Measurements from ENCODE around the gene ZNF84. TPM values are rescaled to one million over a fixed set of nuclear protein-coding genes. Genes with fewer than 3 reads are reported as not detected.

Gene ZNF84
- total RNA-seq, 2 experiments from 2014 or later = 26.9 to 37.9 TPM

- H3K9me2 ChIP-seq (ENCODE audit: insufficient read depth, low read length) = no peaks in the 10 kb centered on the region
- H3K4me1 ChIP-seq (ENCODE audit: insufficient read depth, low read length, poor library complexity, severe bottlenecking) = no peaks in the 10 kb centered on the region
- ChIA-PET CTCF (ENCODE audit: unreplicated experiment) (no interaction called here), POLR2A (interaction anchor here (0.6 to 0.9 kb wide), 2 partner anchors 19 to 76 kb away, joined by 4 read pairs; no protein-coding TSS in a partner anchor)
- no peak overlapping the region for H3K4me3 ChIP-seq (ENCODE audit: low read depth, low read length, poor library complexity, severe bottlenecking)
- TF ChIP-seq EZH2phosphoT487 (IDR thresholded peaks at IDR 0.05; ENCODE audit: borderline replicate concordance, low read depth, low read length) = no peak
- no peak for TF ChIP-seq CTCF (conservative IDR thresholded peaks at IDR 0.05; ENCODE audit: low read length)
- intact Hi-C loops (cut with micrococcal nuclease; ENCODE audit: unreplicated experiment) = no loop called here
- no TSS peak for BruUV-seq (replicated peaks)
- no peak for DNase-seq (ENCODE audit: low spot score)
- H3K27ac ChIP-seq (ENCODE audit: low read depth, low read length, poor library complexity, severe bottlenecking) = no peak overlapping the region
- H3K36me3 ChIP-seq (ENCODE audit: insufficient read depth, low read length) = peaks cover 87% of the 10 kb centered on the region
- H3K79me2 ChIP-seq (ENCODE audit: insufficient read depth, low read depth, low read length) = no peaks in the 10 kb centered on the region
- peaks cover 45% of the 10 kb centered on the region; the same call in 1 of the 2 replicates for H3K9me3 ChIP-seq (ENCODE audit: low read length)
- no peak overlapping the region for H3K4me2 ChIP-seq (ENCODE audit: low read length)
- H2AFZ ChIP-seq (ENCODE audit: low read length) = no peak overlapping the region
- no peaks in the 10 kb centered on the region for H4K20me1 ChIP-seq (ENCODE audit: insufficient read depth, low read length)
Measured at GRCh38 chr12:133010657-133011297, 26.5 kb upstream of the ZNF84 start.

- H3K9me2 ChIP-seq (ENCODE audit: insufficient read depth, low read length) = no peaks in the 10 kb centered on the region
- CTCF ChIA-PET (ENCODE audit: unreplicated experiment) = no interaction called here
- POLR2A ChIA-PET = no interaction called here
- H3K9me3 ChIP-seq (ENCODE audit: low read length) = no peaks in the 10 kb centered on the region
- TF ChIP-seq EZH2phosphoT487 (IDR thresholded peaks at IDR 0.05; ENCODE audit: borderline replicate concordance, low read depth, low read length) (no peak), CTCF (conservative IDR thresholded peaks at IDR 0.05; ENCODE audit: low read length) (no peak)
- H3K79me2 ChIP-seq (ENCODE audit: insufficient read depth, low read depth, low read length) = no peaks in the 10 kb centered on the region
- intact Hi-C loops (cut with micrococcal nuclease; ENCODE audit: unreplicated experiment) = no loop called here
- DNase-seq (ENCODE audit: low spot score) = no peak
- H2AFZ ChIP-seq (ENCODE audit: low read length) = no peak overlapping the region
- no peak overlapping the region for H3K4me3 ChIP-seq (ENCODE audit: low read depth, low read length, poor library complexity, severe bottlenecking)
- H3K4me2 ChIP-seq (ENCODE audit: low read length) = no peak overlapping the region
- no peak overlapping the region for H3K27ac ChIP-seq (ENCODE audit: low read depth, low read length, poor library complexity, severe bottlenecking)
- H3K36me3 ChIP-seq (ENCODE audit: insufficient read depth, low read length) = no peaks in the 10 kb centered on the region
- no TSS peak for BruUV-seq (replicated peaks)
- H3K4me1 ChIP-seq (ENCODE audit: insufficient read depth, low read length, poor library complexity, severe bottlenecking) = no peaks in the 10 kb centered on the region
- no peaks in the 10 kb centered on the region for H4K20me1 ChIP-seq (ENCODE audit: insufficient read depth, low read length)
Measured at GRCh38 chr12:133023566-133023965, 13.7 kb upstream of the ZNF84 start.

- intact Hi-C loops (cut with micrococcal nuclease; ENCODE audit: unreplicated experiment) = no loop called here
Measured at GRCh38 chr12:133026996-133027395, 10.3 kb upstream of the ZNF84 start.

More at GRCh38 chr12:133026996-133027395, 10.3 kb upstream of the ZNF84 start:
- DNase-seq (ENCODE audit: low spot score) = no peak
- ChIA-PET POLR2A (interaction anchor here (0.5 kb wide), 1 partner anchor 125 kb away, joined by 3 read pairs; no protein-coding TSS in a partner anchor), CTCF (ENCODE audit: unreplicated experiment) (no interaction called here)
- no peak overlapping the region for H3K4me2 ChIP-seq (ENCODE audit: low read length)
- no peaks in the 10 kb centered on the region for H4K20me1 ChIP-seq (ENCODE audit: insufficient read depth, low read length)
- H3K4me3 ChIP-seq (ENCODE audit: low read depth, low read length, poor library complexity, severe bottlenecking) = no peak overlapping the region
- BruUV-seq (replicated peaks) = no TSS peak
- no peaks in the 10 kb centered on the region for H3K4me1 ChIP-seq (ENCODE audit: insufficient read depth, low read length, poor library complexity, severe bottlenecking)
- H2AFZ ChIP-seq (ENCODE audit: low read length) = no peak overlapping the region
- no peaks in the 10 kb centered on the region for H3K79me2 ChIP-seq (ENCODE audit: insufficient read depth, low read depth, low read length)
- H3K36me3 ChIP-seq (ENCODE audit: insufficient read depth, low read length) = no peaks in the 10 kb centered on the region
- H3K27ac ChIP-seq (ENCODE audit: low read depth, low read length, poor library complexity, severe bottlenecking) = no peak overlapping the region
- H3K9me2 ChIP-seq (ENCODE audit: insufficient read depth, low read length) = no peaks in the 10 kb centered on the region
- TF ChIP-seq CTCF (conservative IDR thresholded peaks at IDR 0.05; ENCODE audit: low read length) = no peak
- no peak for TF ChIP-seq EZH2phosphoT487 (IDR thresholded peaks at IDR 0.05; ENCODE audit: borderline replicate concordance, low read depth, low read length)
- peaks cover 14% of the 10 kb centered on the region; the same call in 1 of the 2 replicates for H3K9me3 ChIP-seq (ENCODE audit: low read length)

Data from OCI-LY7 (cell line).